HG03025 (cell line): Measurements from ENCODE around the gene ALG12.

Experiments used
- ATAC-seq: cut with Tn5 transposase; IDR thresholded peaks from one replicate; pipeline ENCODE4 v1.9.1; 2021; ENCODE audit warnings: mild to moderate bottlenecking, moderate library complexity; ENCODE audit not compliant: unreplicated experiment, low FRiP score

The ALG12 gene

DNA sequence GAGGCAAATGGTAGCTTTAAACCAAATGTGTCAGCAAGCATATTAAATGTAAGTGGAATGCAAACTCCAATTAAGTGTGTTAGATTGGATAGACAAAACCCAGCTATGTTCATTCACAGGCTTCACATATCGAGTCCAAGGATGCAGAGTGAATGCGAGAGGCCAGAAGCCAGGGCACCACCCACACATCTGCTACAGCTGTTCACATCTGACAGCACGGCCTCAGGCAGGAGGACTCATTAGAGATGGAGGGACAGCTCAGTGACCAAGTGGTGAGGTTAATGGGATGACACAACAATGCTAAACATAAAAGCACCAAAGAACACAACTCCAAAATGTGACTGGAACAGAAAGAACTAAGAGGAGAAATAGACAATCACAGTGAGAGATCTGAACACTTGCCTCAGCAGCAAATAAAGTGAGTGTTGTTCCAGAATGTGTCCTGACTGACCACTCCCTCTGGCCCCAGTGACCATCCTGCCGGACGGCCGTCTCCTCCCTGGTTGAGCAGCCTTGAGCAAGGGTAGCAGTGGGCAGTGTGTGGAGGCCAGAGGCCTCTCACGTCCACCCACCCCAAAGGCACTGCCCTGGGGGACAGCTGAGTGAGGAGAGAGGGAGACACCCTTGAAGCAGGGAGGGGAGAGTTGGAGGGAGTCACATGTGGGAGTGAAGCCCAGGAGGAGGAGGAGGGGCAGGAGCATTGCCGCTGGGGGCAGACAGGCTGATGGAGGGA, 23.8 kb downstream of the ALG12 start:
- no peak for ATAC-seq

DNA sequence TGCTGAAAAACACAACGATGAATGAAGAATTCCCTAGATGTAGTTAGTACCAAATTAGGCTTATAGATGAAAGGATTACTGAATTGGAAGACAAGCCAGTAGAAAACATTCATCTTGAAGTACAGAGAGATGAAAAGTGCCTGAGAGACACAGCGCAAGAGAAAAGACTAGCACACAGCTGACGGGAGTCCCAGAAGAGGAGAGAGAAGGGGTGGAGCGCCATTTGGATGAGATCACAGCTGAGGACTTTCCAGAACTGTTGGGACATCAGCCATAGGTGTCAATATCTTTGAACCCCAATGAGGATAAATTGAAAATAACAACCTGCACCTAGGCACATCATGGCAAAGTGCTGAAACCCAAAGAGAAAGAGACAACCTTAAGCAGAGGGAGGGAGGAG, 25.2 kb downstream of the ALG12 start:
- no peak for ATAC-seq

DNA sequence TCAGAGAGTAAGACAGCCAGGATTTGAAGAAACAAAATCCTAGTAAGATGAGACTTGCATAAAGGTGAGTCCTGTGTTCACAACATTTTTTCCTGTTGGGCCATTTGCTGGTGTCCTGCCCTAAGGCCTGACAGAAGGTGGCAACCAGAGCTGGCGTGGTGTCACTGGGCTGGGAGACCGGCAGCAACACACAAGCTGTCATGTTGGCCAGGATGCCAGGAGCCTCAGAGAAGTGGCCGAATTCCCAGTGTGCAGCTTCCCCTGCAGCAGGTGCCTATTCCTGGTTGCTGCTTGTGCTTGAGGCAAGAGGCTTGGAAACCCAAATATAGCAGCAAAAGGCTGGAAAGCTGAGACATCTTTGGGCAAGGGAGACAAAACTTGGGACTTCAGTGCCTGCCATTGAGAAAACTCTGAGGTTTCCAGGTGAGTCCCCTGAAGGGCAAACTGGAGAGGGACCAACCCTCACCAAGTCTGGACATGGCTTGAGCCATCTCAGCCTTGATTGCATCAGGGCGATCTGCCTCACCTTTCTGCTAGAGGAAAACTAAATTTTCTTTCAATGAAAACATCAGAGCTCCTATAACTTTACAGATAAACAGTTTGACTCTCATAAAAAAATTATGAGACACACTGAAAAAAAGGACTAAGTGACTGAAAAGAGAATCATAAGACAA, 25.9 kb downstream of the ALG12 start:
- ATAC-seq, result no peak

DNA sequence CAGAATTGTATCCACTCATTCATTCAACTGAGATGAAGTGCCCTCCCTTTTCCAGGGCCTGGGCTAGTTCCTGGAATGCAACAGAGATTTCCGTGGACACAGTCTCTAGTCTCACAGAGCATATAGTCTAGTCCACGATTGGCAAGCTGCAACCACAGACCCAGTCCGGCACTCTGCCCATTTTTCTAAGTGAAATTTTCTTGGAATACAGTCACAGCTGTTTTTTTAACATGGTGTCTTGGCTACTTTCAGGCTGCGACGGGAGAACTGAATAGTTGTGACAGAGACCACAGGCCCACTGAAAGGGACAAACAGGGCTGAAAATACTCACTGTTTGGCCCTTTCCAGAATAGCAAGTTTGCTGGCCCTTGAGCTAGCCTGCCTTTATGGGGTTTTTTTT, 29.2 kb downstream of the ALG12 start:
- ATAC-seq, result no peak

DNA sequence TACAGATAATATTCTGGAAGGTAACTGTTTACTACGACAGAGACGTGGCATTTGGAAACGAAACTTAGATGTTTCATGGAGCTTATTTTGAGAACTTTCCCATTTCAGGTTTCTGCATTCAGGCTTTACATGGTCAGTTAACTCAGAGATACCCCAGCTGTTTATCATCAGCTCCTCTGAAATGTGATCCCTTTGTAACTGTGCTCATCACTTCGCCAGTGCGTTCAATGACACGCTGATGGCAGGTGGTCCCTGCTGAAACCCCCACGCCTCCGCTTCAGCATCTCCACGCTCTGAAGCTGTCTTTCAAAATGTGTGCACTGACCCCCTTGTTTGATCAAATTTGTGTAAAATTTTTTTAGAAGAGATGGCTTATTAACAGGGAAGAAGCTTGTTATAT, 30.5 kb downstream of the ALG12 start:
- no peak for ATAC-seq

DNA sequence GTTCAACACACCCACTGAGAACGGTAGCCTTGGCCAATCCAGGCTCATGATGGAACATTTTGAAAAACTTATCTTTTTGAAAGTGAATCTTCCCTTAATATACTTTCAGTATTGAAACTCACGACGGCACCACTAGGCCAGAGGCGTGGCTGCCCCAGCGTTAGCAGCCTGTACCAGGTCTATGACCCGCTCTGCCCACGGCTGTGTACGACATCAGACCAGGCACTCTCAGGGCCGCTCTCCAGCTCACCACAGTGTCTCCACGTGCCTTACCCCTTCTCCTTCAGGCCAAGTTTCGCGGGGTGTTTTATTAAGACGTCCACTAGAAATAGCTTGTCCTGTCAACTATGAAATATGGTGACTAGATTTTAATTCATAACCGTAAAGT, 31.2 kb downstream of the ALG12 start:
- ATAC-seq, result no peak

DNA sequence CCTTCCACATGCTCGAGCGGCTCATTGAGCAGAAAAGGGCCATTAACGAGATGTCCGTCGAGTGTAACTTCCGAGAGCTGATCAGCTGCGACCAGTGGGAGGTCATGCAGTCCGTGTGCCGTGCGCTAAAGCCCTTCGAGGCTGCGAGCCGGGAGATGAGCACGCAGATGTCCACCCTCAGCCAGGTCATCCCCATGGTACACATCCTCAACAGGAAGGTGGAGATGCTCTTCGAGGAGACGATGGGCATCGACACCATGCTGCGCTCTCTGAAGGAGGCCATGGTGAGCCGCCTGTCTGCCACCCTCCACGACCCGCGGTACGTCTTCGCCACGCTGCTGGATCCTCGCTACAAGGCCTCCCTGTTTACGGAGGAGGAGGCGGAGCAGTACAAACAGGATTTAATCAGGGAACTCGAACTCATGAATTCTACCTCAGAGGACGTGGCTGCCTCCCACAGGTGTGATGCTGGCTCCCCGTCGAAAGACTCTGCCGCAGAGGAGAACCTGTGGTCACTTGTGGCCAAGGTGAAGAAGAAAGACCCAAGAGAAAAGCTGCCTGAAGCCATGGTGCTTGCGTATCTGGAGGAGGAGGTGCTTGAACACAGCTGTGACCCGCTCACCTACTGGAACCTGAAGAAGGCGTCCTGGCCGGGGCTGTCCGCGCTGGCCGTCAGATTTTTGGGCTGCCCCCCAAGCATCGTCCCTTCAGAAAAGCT, 31.7 kb downstream of the ALG12 start:
- no peak for ATAC-seq

DNA sequence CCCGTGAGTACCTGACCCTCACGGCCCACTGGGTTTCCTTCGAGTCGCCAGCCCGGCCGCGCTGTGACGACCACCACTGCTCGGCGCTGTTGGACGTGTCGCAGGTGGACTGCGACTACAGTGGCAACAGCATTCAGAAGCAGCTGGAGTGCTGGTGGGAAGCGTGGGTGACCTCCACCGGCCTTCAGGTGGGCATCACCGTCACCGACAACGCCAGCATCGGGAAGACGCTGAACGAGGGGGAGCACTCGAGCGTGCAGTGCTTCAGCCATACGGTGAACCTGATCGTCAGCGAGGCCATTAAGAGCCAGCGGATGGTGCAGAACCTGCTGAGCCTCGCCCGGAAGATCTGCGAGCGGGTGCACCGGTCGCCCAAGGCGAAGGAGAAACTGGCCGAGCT, 32.4 kb downstream of the ALG12 start:
- no peak for ATAC-seq

DNA sequence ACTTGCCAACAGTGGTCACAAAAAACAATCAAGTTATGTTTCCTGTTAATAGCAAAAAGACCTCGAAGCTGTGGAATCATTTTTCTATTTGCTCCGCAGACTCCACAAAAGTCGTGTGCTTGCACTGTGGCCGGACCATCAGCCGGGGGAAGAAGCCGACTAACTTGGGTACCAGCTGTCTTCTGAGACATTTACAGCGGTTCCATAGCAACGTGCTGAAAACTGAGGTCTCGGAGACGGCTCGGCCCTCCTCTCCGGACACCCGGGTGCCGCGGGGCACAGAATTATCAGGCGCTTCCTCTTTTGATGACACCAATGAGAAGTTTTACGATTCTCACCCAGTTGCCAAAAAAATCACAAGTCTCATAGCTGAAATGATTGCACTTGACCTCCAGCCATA, 33.0 kb downstream of the ALG12 start:
- no peak for ATAC-seq

DNA sequence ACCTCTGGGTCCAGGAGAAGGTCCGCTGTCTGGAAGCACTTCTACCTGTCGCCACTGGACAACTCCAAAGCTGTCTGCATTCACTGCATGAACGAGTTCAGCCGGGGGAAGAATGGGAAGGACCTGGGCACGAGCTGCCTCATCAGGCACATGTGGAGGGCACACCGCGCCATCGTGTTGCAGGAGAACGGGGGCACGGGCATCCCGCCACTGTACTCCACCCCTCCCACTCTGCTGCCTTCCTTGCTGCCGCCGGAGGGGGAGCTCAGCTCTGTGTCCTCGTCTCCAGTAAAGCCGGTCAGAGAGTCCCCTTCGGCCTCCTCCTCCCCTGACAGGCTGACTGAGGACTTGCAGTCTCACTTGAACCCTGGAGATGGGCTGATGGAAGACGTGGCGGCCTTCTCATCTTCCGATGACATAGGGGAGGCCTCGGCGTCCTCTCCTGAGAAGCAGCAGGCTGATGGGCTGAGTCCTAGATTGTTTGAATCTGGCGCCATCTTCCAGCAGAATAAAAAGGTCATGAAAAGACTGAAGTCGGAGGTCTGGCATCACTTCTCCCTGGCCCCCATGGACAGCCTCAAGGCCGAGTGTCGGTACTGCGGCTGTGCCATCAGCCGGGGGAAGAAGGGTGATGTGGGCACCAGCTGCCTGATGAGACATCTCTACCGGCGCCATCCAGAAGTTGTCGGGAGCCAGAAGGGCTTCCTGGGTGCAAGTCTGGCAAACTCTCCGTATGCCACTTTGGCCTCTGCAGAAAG, 33.6 kb downstream of the ALG12 start:
- ATAC-seq, result no peak

DNA sequence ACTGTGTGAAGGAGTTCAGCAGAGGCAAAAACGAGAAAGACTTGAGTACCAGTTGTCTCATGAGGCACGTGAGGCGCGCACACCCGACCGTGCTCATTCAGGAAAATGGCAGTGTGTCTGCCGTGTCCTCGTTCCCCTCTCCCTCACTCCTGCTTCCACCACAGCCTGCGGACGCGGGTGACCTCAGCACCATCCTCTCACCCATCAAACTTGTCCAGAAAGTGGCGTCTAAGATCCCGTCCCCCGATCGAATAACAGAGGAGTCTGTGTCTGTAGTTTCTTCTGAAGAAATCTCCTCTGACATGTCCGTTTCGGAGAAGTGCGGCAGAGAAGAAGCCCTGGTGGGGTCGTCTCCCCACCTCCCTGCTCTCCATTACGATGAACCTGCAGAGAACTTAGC, 34.2 kb downstream of the ALG12 start:
- ATAC-seq, result no peak

DNA sequence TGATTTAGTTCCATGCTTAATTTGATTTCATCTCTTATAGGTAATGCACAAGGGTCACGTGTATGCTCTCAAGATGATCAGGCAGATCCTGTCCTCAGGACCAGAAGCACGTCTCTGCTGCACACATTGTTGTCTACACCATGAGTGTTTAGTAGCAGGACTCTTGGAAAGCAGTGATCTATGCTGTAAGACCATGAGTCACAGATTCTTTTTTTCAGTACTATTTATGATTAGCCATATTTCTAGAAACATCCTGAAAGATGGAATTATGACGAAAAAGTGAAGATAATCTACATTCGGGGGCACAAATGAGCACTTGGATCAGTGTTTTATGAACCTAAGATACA, 35.0 kb downstream of the ALG12 start:
- no peak for ATAC-seq

DNA sequence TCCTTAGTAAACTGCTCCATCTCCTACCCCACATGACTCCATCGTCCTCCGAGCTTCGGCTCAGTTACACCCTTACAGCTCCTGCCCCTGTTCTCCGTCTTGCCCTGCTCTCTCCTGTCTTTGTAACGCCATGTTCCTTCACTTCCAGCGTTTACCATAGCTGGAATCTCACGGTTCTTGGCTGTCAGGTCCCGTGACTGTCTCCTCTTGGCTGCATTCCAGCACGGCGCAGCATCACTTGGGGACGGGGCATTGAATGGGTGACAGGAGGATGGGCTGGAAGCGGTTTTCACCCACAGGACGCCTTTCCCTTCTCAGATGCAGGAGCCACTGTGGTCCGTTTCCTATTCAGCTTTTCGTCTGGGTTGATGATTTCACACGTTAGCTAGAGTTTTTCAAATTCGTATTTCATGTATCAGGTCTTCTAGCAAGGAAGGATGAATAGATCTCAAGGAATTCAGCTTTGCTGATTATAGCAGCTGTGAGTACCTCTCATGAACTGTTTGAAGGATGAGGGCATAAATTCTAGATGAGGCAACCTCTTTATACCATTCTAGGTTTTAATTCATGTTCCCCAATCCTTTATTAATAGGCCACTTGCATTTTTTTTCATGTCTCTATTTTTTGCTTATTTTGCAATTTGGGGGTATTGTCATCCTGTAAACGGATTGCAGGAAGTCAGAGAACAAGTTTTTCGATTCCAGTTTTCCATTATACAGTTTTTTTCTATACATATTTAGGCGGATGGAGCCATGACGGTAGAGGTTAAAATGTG, 35.5 kb downstream of the ALG12 start:
- no peak for ATAC-seq

DNA sequence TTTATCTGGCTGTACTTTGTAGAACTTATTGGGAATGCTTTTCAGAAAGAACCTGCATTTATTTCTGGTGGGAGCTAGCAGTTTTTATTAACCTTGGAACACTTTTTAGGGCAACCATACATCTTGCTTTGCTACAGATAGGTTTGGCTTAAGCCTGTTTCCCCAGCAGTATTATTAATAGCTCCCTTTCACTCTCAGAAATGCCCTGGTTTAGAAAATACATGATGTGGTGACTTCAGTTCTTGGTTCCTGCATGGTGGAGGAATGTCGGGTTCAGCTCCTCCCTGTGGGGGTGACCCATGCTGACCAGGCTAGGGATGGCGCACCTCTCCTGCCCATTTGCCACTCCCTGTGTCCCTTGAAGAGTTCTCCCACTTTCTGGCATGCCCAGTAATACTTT, 36.4 kb downstream of the ALG12 start:
- ATAC-seq, result no peak

DNA sequence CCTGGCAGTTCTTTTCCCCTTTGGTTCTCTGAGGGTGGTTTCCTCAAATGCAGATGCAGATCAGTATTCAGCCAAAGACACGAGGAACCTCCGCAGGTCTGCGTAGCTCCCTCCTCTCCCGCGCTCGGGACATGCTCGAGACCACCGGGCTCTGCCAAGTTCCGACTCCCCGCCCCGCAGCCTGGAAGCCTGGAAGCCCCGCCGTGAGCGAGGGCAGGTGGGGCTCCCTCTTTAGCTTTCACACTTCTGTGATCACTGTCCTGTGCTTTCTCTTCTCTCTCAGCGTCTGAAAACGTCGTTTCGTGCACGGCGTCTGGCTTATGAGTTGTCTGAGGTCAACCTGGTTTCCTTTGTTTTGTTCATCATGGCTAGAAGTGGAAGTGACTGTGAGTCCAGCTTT, 38.0 kb downstream of the ALG12 start:
- no peak for ATAC-seq

DNA sequence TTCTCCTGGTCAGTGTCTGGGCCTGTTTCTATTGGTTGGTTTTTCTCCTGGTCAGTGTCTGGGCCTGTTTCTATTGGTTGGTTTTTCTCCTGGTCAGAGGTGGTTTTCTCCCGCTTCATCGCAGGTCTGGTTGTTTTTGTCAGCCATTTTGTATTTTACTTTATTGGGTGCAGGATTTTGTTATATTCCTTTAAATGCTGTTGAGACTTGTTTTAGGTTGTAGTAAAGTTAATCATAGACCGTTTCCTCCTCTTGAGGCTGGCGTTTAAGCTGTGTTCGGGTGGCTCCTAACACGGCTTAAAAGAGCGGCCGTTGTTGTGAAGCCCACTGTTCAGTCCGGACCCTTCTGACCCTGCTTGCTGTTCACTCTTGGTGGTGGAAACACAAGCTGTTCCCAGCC, 38.4 kb downstream of the ALG12 start:
- no peak for ATAC-seq

DNA sequence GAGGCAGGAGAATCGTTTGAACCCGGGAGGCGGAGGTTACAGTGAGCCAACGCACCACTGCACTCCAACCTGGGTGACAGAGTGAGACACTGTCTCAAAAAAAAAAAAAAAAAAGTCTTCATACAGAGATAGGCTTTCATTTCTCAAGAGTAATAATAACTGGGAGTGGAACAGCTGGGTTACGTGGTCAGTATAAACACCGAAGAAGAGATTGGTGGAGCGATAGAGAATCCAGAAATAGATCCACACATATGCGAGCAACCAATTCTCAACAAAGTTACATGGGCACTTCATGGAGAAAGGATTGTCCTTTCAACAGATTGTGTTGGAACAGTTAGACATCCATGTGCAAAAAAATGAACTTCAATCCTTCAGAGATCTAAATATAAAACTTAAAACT, 40.0 kb downstream of the ALG12 start:
- no peak for ATAC-seq

DNA sequence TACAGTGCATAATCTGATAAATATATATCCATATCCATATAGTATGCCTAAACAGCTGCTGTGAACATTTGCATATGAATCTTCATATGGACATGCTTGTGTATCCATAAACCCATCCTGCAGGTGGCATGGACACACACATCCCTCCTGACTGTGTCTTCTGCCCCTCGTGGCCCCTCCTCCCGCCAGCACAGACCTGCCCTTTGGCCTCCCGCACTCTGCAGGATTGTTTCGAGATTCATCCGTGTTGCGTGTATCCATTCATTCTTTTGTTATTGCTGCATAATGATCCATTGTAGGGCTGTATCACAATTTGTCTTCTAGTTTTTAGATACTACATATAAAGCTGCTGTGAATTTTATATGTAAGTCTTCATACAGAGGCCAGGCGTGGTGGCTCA, 40.6 kb downstream of the ALG12 start:
- ATAC-seq, result no peak

DNA sequence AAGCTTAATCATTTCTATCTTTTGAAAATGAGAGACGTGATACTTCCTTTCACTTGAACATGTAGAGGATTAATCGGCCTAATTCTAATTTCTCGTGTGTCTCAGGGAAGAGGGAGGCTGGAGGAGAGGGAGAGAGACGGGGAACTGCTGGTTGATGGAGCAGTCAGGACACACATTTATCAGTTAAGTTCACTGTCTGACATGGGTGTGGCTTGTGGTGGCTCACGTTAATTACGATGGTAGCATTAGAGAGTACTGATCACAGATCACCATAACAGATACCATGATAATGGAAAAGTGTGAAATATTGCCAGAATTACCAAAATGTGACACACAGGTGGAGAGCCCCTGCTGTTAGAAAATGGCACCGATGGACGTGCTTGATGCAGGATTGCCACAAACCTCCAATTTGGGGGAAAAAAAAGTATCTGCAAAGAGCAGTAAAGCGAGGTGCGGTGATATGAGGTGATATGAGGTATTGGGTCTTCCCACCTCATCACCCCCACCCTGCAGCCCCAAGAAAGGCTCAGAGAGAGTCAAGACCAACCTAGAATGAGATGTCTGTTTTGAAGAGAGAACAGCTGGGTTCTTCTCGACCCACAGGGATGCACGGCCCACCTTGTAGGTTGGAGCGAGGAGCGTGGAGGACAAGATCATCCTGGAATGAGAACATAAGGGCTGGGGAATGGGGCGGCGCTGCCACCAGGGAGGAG, 44.9 kb downstream of the ALG12 start:
- ATAC-seq, result no peak

DNA sequence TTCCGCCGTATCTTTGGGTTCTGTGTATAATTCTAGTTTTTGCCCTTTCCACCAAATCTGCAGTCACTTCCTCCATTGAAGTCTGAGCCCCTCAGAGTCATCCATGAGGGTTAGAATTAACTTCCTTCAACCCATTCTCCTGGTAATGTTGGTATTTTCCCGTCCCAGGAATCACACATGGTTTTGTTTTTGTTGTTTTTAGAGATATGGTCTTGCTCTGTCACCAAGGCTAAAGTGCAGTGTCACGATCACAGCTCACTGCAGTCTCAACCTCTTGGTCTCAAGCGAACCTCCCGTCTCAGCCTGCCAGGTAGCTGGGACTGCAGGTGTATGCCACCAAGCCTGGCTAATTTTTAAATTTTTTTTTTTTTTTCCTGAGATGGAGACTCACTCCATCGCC, 45.9 kb downstream of the ALG12 start:
- ATAC-seq, result no peak
